GM18507 (cell line): Measurements from ENCODE around the gene GPBP1.

Source experiments
- DNase-seq: peaks from one replicate; pipeline ENCODE4 v3.0.0; 2011; ENCODE audit warnings: low read depth; ENCODE audit not compliant: insufficient read length; ENCODE audit errors: extremely low spot score
- FAIRE-seq: peaks from 2 replicates; lab custom pipeline; 2011; peaks lifted over from hg19 to GRCh38; lab: Jason Lieb, UNC

The GPBP1 gene

GRCh38 chr5:57311251-57311650 lies 137.4 kb downstream of the GPBP1 start:
- FAIRE-seq: no peak

GRCh38 chr5:57311921-57312735 lies 138.3 kb downstream of the GPBP1 start:
- FAIRE-seq (no peak), DNase-seq (no peak)

More at GRCh38 chr5:57311251-57311650, 137.4 kb downstream of the GPBP1 start:
- DNase-seq: no peak

GRCh38 chr5:57313716-57314115 lies 139.9 kb downstream of the GPBP1 start:
- DNase-seq (no peak), FAIRE-seq (no peak)
